HG02938 (cell line): ENCODE data around the gene ZNF407.
"Not testable (repeated sequence)": the region's sequence is repeated elsewhere in the genome, so short reads cannot be mapped to it uniquely, and the experiment has no call there.

Source experiments
- ATAC-seq: cut with Tn5 transposase; IDR thresholded peaks from one replicate; pipeline ENCODE4 v1.9.1; 2021; ENCODE audit warnings: mild to moderate bottlenecking, moderate library complexity; ENCODE audit not compliant: unreplicated experiment

The ZNF407 gene

DNA sequence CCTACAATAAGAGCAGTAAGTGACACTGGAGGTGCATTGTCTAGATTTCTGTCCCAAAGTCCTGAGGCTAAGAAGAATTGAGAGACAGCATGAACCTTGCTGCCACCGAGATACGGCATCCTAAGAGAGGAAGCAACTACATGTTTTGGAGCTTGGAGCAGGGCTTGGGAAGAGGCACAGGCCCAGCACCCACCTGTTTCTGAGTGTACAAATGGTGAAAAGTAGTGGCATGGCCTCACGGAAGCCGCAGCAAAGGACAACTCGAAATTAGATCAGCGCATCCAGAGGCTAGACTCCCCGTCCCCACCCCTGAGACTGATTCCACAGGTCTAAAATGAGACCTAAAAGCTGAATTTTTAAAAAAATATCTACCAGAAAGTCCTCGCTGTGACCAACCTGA lies 483.8 kb downstream of the ZNF407 start:
- no peak for ATAC-seq

DNA sequence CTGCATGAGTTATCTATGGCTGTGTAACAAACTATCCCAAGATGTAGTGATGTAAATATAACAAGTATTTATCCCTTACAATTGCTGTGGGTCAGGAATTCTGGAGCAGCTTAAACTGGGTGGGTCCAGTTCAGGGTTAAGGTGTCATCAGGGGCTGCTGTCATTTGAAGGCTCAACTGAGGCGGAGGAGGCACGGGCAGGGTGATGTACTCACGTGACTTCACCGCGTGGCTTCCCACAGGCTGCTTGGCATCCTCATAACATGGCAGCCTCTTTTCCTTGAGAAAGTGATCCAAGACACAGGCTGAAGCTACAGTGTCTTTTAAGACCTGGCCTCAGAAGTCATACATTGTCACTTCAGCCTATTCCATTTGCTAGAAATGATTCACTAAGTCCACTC lies 485.5 kb downstream of the ZNF407 start:
- ATAC-seq, result no peak

DNA sequence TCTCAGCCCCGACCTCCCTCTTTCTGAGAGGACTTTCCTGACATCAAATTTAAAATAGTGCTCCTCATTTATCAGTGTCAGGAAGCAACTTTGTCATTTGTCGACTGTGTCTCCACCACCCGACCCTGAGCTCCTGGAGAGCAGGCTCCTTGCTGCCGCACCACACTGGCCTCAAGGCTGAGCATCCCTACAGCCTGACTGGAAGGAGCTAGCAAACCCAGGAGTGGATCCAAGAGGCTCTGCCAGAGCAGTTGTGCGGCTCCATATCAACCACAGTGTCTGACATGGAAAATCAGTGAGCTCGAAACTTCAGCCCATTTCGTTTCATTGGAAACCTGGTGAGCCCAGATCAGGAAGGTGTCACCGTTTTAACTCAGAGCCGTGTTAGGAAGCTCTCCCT lies 486.1 kb downstream of the ZNF407 start:
- ATAC-seq, result no peak

DNA sequence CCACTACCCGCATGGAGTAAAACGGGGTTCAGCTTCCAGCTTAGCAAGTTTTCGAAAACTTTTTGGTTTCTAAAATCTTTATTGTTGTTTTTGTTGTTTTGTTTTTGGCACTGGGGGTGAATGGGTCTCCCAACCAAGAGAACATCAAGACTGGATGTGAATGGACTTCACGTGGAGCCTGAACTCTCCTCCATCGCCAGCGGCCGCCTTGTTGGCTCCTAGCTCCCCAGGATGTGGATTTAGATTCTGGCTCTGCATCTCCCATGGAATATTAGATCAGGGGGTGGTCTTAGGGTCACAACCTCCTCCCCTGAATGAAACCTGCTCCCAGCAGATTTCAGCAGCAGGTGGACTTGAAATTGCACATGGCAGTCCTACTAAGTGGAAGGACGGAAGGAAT lies 488.0 kb downstream of the ZNF407 start:
- ATAC-seq, result not testable (repeated sequence)

DNA sequence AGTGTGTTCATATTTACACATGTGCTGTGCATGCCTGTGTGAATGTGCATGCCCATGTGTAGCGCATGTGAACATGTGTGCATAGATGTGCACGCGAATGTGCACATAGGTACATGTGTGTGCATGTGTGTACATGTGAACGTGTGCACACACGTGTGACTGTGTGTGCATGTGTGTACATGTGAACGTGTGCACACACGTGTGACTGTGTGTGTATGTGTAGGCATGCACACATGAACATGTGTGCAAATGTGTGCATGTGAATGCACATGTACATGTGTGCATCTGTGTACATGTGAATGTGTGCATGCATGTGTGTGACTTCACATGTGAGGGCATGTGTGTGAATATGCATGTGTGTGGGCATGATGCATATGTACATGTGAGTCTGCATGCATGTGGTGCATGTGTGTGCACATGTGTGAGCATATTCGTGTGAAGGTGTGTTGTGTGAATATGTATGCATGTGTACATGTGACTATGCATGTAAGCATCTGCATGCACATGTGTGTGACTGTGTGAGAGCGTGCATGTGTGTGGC lies 488.9 kb downstream of the ZNF407 start:
- no peak for ATAC-seq

DNA sequence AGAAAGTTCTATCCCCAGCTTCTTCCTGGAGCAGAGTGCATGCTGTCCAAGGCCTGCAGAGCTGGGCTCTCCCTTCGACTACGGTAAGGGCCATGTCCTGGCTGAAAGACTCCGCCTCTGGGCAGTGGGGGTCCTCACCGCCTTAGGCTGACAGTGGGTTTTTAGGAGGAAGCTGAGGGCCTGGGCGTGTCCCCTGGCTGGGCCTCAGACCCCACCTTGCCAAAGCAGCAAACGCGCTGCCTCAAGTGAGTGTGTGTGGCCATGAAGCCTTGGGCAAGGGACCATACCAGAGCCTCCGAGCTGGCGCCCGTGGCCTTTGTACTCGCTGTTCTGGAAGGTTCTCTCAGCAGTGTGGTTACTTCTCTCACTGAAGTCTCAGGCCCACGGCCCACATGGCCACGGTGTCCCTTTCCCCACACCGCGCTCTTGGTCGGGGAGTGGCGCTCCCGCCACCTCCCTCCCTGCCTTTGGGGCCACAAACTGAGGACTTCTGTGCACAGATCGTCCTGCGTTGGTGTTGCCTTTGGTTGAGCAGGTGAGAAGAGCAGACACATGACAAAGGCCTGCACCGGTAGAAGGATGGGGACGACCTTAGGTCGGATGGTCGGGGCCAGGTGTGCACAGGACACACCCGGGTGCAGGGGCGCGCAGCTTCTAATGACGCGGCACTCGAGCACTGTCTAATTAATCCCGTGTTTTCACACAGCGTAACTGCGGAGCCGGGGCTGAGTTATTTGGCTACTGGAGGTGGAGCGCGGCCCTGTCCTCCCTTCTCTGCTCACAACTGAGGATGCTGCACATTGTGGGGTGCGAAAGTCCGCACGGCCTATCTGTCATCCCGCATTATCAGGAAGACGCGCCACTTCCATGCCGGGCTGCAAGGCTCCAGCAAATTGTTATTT lies 489.7 kb downstream of the ZNF407 start:
- no peak for ATAC-seq

DNA sequence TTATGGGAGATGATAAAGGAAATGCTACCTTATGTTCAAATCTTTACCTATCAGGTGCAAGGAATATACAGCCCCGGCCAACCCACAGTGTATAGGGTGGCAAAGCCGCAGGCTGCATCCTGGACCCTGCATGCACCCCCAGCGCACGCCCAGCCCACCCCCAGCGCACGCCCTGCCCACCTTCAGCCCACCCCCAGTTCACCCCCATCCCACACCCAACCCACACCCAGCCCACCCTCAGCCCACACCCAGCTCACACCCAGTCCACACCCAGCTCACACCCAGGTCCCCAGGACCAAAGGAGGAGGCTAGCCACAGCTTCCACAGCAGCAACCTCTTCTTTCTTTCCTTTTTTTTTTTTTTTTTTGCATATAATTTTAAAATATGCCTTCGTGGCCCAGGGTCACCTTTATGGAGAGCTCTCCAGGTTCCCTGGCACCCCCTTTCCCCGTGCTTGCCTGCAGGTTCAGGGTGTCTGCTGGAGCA lies 490.4 kb downstream of the ZNF407 start:
- ATAC-seq, result no peak

DNA sequence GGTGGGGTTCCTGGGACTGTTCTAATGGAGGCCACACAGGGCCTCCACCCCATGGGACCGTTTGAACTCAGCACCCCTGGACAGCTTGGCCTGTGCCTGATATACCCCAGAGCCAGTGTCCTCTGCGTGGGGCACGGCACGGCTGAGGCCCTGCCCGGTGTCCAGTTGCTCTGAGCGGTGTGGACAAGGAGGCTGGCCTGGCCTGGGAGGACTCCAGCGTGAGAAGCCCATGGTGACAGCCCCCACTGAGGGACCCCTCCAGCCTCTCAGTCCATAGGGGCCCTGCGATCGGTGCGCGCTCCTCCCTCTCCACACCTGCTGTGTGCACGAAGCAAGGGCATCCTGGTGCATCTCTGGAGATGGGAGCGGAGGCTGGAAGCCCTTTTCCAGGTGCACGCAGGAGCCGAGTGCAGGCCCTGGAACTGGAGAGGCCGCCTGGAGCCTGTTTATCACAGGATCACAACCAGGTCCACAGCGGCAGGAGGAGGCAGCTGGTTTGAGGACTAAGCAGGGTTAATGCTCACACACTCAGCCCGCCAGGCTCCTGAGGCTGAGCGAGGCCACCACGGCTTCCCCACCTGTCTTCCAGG lies 491.0 kb downstream of the ZNF407 start:
- ATAC-seq, result no peak

DNA sequence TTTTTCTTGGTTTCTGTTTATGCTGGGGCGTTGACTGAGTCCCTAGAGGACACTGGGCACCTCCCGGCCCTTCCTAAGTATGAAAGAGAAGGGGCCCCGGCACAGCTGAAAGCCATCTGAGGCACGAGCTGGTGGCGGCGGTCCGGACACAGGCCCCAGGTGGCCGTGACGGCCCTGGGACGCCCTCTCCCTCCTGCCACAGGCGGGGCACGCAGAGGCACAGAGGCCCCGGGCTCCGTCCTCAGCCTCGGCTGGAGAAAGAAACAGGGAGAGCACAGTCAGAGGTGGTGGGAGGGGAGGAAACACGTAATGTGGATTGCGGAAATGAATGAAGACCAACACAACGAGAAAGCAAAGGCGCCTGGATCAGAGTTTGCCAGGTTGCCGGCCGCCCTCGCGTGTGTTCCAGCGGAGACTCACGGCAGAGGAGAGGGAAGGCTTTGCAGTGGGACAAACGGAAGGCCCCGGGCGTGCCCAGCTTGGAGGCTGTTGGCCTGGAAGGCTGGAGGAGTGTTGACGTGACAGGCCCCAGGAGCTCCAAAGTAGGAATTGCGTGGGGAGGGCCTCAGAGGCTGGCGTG lies 492.2 kb downstream of the ZNF407 start:
- no peak for ATAC-seq

DNA sequence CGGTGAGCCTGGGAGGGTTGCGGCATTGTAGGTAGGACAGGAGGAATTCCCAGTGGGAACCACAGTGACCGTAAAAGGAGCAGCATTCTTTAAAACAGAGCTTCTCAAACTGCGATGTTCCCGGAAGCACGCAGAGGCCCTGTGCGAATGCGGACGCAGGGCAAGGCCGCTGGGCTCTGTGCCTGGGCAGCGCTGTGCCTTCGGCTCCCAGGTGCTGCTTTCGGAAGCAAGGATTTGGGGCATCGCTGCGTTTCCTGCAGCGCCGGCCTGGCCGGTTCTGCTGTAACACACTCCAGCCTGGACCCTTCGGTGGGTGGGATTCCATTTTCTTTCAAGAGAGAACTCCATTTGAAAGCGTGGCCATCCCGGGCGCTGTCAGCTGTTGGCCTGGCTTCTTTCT lies 492.7 kb downstream of the ZNF407 start:
- ATAC-seq, result no peak

DNA sequence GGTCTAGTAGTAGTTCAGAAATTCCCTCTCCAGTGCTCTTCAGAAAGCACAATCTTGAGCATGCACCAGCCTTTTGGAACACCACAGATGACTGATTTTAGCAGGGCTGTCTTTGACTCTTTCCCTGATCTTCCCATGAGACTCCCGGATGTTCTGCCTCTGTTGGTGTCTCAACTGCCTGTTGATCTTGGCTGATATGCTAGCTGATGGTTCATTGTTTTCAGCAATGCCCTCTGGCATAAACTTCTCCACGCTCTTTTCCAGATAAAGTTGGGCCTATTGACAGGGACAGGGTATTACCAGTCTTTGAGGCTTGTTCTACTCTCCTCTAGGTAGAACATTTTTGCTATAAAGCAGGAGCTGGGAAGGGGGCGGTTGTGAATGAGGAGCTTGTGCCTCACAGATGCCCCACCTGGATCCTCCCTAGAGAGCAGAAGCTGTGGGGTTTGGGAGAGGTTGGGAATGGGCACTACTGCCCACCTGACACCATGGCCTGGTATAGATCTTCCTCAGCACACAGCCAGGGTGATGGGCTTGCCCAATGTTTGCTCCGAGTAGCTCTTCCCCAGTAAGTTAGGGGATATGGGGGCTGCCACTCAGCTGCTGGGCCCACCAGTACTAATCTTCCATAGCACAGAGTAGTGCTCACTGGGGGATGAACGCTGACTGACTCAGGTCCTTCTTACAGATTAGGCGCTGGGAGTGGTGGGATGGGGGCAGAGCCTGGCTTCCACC lies 500.0 kb downstream of the ZNF407 start:
- no peak for ATAC-seq

DNA sequence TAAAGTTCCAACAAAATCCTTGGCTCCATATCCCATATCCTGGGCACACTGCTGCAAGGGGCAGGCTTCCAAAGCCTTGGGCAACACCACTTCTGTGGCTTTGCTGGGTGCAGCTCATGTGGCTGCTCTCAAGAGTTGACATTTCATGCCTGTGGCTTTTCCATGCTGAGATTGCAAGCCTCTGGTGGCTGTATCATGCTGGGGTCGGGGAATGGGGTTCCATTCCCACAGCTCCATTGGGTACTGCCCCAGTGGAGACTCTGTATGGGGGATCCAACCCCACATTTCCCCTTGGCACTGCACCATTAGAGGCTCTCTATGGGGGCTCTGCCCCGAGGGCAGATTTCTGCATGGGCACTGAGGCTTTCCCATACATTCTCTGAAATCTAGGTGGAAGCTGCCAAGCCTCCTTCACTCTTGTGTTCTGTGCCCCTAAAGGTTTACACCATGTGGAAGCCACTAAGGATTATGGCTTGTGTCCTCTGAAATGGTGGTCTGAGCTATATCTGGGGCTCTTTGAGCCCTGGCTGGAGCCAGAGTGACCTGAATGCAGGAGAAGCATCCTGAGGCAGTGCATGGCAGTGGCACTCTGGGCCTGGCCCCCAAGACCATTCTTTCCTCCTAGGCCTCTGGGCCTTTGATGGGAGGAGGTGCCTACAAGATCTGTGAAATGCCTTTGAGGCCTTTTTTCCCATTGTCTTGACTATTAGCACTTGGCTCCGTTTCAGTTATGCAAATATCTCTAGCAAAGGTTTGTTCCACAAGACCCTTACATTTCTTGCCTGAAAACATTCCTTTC lies 503.4 kb downstream of the ZNF407 start:
- no peak for ATAC-seq

DNA sequence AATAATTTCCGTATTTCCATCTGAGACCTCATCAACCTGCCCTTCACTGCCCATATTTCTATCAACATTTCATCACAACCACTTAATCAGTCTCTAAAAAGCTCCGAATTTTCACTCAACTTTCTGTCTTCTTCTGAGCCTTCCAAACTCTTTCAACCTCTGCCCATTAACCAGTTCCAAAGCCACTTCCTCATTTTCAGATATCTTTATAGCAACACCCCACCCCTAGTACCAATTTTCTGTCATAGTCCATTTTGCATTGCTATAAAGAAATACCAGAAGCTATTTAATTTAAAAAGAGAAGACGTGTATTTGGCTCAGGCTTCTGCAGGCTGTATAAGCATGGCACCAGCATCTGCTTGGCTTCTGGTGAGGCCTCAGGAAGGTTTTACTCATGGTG lies 504.2 kb downstream of the ZNF407 start:
- ATAC-seq, result no peak

DNA sequence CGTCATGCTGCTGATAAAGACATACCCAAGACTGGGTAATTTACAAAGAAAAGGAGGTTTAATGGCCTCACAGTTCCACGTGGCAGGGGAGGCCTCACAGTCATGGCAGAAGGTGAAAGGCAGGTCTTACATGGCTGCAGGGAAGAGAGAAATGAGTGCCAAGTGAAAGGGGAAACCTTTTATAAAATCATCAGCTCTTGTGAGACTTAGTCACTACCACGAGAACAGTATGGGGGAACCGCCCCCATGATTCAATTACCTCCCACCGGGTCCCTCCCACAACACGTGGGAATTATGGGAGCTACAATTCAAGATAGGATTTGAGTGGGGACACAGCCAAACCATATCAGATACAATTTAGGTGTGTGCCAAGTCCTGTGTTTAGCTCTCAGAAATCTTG lies 506.4 kb downstream of the ZNF407 start:
- not testable (repeated sequence) for ATAC-seq

DNA sequence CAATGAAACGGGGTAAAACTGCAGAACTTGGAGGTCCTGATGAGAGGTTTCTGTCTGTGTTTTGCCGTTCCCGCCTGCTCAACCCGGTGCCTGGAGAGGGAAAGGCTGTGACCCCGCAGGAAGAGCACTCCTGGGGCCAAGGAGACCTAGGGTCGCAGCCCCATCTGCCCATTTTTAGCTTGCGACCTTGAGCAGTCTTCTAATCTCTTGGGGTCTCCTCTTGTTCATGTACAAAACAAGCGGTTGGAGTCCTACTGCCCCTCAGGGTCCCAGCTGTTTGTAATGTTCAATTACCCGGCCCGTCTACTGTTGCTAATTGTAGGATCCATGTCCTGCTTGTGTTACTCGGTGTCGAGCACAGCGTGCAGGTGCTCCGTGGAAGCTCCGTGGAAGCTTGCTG lies 506.8 kb downstream of the ZNF407 start:
- no peak for ATAC-seq

DNA sequence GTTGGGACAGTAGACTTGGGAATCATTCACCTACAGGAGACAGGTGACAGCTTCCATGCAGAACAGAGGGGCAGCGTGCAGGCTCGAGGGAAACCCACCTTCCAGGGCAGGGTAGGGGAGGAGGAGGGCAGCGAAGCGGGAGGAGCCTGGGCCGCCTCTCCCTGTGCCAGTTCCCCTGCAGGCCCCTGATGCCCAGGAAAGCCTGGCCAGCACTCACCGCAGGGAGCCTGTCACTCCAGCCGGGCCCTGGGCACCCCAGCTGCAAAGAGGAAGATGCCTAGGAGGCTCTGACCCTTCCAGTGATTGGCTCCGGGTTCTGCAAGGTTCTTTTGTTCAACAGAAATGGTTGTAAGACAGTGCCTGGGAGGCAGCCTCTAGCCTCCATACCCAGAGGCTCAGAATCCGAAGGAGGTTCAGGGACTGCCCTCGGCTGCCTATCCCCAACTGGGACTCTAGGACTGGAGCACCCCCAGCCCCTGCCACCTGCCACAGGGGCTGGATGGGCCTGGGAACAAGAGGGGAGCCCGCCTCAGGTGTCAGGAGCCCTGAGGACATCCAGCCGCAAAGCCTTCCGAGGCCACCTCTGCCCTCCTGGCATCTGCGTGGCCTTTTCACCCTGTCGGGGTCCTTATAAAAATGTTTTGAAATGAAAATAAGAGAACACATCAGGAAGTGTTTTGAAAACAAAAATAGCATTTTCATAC lies 508.0 kb downstream of the ZNF407 start:
- no peak for ATAC-seq

DNA sequence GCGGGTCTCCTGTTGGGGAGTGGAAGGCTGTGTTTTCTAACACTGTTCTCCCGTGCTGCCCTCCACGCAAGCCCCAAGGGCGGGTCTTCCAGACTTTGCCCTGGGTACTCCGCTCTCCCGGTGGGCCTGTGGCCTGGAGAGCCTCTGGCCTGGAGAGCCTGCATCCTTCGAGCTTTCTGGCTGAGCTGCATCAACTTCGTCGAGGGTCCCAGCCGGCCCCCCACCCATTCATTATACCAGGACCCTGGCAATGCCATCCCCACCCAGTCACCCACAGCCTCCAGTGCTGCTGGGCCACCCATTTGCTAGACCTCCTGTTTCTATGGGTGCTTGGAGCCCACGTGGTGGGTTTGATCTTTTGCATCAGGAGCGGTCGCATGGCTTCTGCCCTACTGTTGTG lies 509.1 kb downstream of the ZNF407 start:
- ATAC-seq, result no peak

DNA sequence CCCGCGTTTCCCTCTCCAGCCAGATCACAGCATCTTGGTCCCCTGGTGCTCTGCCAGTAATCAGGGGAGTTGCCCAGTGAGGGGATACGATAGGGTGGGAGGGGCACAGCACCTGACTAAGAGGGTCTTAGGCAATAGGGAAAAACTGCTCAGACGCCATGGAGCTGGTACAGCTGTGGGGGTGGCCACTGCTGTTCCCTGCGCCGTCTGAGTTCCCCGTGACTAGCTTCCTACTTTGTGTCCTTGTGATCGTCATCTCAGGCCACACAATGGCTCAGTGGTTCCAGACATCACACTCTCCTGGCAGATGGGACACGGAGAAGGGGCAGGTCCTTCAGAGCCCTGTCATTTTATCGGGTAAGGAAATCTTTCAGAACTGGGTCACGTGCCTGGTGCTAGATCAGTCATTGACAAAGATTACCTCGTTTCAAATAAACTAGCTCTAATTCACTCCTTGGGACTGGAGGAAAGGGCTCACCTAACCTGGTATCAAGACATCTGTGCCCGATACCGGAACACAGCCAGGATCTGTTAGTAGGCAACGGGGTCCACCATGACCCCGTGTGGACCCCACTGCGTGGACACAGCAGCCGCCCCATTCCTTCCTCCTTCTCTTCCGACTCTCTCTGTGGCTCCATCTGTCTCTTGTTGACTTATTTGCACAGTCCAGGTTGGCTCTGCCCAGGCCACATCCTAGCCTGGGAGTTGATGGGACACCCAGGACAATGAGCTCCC lies 509.7 kb downstream of the ZNF407 start:
- no peak for ATAC-seq

DNA sequence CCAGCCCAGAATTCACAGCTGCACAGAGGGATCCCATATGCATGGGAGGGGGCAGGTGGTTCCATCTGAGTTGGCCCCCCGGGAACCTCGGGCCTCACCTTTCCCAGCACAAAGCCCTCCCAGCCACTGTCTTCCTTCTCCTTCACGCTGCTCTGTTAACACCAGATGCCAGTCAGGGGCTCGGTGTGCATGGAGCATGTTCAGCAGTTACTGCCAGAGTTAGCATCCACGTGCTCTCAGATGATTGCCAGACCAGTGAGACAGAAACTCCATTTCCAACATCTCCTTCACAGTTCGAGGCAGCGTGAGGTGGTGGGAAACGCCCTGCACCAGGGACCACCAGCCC lies 510.2 kb downstream of the ZNF407 start:
- ATAC-seq, result no peak
